ENCODE data around the gene SLC17A9.

DNA sequence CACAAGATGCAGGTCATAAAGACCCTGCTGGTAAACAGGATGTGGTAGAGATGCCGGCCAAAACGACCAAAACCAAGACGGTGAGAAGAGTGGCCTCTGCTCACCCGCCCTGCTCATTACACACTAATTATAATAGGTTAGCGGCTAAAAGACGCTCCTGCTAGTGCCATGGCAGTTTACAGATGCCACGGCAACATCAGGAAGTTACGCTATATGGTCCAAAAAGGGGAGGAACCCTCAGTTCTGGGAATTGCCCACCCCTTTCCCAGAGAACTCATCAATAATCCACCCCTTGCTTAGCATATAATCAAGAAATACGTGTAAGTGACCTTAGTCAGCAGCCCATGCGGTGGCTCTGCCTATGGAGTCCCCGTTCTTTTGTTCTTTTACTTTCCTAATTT lies 36.7 kb downstream of the SLC17A9 start:
- TF ChIP-seq POLR2A (IDR thresholded peaks at IDR 0.05; ENCODE audit: control extremely low read depth in 1 of 2, low read depth in 2 of 2, low read length in 2 of 2) (no peak), EGR1 (IDR thresholded peaks at IDR 0.05; ENCODE audit: borderline replicate concordance, low read depth, low read length) (no peak), EP300 (IDR thresholded peaks at IDR 0.05; ENCODE audit: borderline replicate concordance in 1 of 2, low read depth in 2 of 2, low read length in 2 of 2) (no peak), EZH2 (IDR thresholded peaks at IDR 0.05; ENCODE audit: low read depth, low read length, severe bottlenecking) (no peak), SIN3A (conservative IDR thresholded peaks at IDR 0.05 in 1 of 2, IDR thresholded peaks at IDR 0.05 in 1 of 2; ENCODE audit: low read depth in 1 of 2, low read length in 2 of 2) (no peak), GABPA (IDR thresholded peaks at IDR 0.05; ENCODE audit: borderline replicate concordance, insufficient read depth, low read length) (no peak), SP2 (IDR thresholded peaks at IDR 0.05; ENCODE audit: low read length) (no peak), NRF1 (IDR thresholded peaks at IDR 0.05; ENCODE audit: low read depth, low read length) (no peak)
- TF ChIP-seq, protein P1, sequence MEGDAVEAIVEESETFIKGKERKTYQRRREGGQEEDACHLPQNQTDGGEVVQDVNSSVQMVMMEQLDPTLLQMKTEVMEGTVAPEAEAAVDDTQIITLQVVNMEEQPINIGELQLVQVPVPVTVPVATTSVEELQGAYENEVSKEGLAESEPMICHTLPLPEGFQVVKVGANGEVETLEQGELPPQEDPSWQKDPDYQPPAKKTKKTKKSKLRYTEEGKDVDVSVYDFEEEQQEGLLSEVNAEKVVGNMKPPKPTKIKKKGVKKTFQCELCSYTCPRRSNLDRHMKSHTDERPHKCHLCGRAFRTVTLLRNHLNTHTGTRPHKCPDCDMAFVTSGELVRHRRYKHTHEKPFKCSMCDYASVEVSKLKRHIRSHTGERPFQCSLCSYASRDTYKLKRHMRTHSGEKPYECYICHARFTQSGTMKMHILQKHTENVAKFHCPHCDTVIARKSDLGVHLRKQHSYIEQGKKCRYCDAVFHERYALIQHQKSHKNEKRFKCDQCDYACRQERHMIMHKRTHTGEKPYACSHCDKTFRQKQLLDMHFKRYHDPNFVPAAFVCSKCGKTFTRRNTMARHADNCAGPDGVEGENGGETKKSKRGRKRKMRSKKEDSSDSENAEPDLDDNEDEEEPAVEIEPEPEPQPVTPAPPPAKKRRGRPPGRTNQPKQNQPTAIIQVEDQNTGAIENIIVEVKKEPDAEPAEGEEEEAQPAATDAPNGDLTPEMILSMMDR (IDR thresholded peaks at IDR 0.05; ENCODE audit: control extremely low read depth in 1 of 3, insufficient read depth in 1 of 3, low read depth in 1 of 3, low read length in 3 of 3) = no peak
- TF ChIP-seq, protein P2, sequence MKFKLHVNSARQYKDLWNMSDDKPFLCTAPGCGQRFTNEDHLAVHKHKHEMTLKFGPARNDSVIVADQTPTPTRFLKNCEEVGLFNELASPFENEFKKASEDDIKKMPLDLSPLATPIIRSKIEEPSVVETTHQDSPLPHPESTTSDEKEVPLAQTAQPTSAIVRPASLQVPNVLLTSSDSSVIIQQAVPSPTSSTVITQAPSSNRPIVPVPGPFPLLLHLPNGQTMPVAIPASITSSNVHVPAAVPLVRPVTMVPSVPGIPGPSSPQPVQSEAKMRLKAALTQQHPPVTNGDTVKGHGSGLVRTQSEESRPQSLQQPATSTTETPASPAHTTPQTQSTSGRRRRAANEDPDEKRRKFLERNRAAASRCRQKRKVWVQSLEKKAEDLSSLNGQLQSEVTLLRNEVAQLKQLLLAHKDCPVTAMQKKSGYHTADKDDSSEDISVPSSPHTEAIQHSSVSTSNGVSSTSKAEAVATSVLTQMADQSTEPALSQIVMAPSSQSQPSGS (IDR thresholded peaks at IDR 0.05; ENCODE audit: low read length) = no peak
- TF ChIP-seq, protein P3, sequence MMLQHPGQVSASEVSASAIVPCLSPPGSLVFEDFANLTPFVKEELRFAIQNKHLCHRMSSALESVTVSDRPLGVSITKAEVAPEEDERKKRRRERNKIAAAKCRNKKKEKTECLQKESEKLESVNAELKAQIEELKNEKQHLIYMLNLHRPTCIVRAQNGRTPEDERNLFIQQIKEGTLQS (IDR thresholded peaks at IDR 0.05; ENCODE audit: insufficient read depth, low read depth, low read length) = no peak
- TF ChIP-seq, protein P4, sequence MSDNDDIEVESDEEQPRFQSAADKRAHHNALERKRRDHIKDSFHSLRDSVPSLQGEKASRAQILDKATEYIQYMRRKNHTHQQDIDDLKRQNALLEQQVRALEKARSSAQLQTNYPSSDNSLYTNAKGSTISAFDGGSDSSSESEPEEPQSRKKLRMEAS (IDR thresholded peaks at IDR 0.05) = no peak
- TF ChIP-seq, protein P5, sequence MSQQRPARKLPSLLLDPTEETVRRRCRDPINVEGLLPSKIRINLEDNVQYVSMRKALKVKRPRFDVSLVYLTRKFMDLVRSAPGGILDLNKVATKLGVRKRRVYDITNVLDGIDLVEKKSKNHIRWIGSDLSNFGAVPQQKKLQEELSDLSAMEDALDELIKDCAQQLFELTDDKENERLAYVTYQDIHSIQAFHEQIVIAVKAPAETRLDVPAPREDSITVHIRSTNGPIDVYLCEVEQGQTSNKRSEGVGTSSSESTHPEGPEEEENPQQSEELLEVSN (IDR thresholded peaks at IDR 0.05) = no peak

All from H1 (cell line).